GM21515 (cell line): ENCODE results near the gene CXCL12.

Experiments
- ATAC-seq: cut with Tn5 transposase; IDR thresholded peaks from one replicate; pipeline ENCODE4 v1.9.1; 2021; ENCODE audit not compliant: unreplicated experiment

The CXCL12 gene

GRCh38 chr10:44385026-44385695 lies at the start of gene CXCL12:
Gene CXCL12, minus strand, starts transcription at chr10:44385097. Its CDS starts 92 bp downstream, at chr10:44385005.
- ATAC-seq = no peak

GRCh38 chr10:44427479-44427878 lies 42.6 kb upstream of the CXCL12 start:
- ATAC-seq = no peak

DNA sequence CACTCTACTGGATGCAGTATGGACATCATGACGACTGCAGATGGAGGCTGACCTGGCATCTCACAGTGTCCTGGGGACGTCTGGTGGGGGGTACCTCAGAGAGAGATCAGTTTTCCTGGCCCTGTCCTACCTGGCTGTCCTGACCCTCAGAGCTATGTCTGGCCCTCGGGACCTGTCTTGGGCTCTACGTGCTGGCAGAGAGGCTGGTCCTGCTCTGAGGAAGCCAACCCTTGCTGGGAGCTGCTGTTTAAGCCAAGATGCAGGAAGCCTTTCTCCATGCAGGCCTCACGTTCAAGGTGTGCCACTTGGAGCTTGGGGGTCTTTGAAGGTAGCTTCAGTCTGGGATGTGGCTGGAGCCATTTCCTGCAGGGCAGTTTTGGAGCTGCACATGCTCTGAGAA lies 42.1 kb upstream of the CXCL12 start:
- no peak for ATAC-seq

DNA sequence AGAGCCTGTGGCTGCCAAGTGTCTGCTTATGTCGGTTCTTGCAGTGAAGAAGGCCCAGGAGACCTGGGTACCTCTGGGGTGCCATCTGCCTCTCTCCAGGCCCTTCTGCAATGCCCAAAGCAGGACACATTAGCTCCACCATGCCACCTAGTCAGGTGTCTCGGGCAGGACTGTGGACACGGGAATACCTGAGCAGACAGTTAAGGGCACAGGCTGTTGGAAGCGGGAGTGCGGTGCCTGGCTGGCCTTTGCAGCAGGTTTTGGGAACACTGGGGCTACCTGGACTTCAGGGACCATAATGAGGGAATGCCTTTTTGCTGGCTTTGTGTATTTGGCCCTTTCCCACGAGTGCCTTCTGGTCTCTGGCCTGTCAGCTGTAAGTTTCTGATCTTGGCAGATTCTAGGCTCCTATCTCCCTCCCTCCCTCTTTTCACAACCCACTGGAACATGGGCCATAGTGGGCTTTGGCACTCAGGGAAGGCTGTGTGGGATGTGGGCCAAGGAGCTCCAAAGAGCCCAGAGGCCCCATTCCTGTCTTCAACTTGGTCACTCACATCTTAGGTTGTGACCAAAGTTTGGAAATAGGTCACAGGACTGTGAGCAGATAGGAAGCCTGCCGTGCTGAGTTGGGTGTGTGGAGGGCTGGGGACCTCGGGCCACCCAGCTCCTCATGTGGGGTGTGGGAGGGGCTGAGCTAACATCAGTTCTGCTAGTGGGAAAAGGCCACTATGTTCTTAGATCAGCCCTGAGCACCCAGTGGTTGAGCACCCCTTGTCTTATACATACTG lies 41.5 kb upstream of the CXCL12 start:
- no peak for ATAC-seq

- ATAC-seq = no peak
Measured at GRCh38 chr10:44425466-44425865, 40.6 kb upstream of the CXCL12 start.

DNA sequence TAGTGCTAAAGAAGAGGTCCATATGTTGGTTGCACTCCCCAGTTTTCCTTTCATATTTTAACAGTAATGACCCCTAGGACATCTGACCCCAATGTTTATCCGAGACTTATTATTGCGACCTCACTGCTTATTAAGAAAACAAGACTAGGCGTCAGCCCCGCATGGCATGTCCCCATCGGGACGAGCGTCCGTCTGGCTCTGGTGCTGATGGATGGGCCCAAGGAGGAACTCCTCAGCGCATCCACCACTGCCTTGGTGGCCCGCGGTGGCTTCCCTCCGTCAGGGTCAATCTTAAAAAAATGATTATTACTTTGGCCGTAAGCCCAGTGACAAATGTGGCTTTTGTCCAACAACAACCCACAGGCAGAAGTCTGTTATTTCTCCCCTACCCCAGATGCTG lies 40.1 kb upstream of the CXCL12 start:
- no peak for ATAC-seq

DNA sequence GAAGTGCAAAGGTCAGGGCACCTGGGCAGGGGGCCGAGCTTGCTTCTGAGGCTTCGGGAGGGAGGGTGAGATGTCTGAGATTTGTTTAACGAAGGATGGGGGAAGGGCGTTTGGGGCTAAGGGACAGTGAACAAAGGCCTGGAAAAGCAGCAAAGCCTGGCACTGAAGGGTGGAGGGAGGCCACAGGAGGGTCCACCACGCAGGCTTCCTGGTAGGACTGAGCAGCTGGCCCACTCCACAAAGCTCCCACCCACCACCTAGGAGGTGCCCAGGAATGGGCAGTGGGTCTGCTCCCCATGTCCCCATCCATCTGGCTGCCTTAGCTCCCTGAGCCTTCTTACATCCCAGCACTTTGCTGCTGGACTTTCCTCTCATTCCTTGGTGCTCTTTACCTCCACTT lies 39.4 kb upstream of the CXCL12 start:
- ATAC-seq = no peak

- ATAC-seq = no peak
Measured at GRCh38 chr10:44422570-44423101, 37.7 kb upstream of the CXCL12 start.

GRCh38 chr10:44422153-44422552 lies 37.3 kb upstream of the CXCL12 start:
- ATAC-seq = no peak

- no peak for ATAC-seq
Measured at GRCh38 chr10:44419790-44420549, 35.1 kb upstream of the CXCL12 start.

DNA sequence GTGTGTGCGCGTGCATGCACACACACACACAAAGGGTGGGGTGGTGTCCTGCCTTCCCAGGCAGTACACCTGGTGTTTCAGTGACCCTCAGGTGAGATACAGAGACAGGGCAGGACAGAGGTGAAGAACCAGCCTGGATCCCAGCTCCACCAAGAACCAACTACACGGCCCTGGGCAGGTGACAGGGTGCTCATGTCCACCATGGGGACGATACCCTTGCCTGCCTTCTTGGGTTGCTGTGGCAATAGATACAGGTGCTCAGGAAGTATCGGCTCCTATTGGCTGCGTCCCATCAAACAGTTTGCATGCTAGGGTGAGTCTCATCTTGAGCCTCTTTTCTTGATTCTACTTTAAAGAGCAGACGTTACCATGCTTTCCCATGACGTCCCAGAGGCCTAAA lies 33.7 kb upstream of the CXCL12 start:
- ATAC-seq = no peak

DNA sequence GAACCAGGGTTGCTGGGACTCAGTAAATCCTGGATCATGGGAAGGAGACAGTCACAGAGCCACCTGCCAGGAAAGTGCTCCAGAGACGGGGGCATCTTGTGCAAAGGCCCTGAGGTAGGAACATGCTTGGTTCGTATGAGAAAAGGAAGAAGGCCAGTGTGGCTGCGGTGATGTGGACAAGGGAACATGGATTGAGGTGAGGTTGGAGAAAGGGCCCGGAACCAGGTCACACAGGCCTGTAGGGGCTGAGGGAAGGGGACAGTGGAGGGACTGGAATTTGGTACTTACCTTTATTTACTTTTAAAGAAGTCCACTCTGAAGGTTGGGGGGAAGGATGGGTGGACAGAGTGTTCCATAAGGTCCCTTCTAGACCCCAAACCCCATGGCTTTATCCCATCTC lies 32.9 kb upstream of the CXCL12 start:
- ATAC-seq = no peak

DNA sequence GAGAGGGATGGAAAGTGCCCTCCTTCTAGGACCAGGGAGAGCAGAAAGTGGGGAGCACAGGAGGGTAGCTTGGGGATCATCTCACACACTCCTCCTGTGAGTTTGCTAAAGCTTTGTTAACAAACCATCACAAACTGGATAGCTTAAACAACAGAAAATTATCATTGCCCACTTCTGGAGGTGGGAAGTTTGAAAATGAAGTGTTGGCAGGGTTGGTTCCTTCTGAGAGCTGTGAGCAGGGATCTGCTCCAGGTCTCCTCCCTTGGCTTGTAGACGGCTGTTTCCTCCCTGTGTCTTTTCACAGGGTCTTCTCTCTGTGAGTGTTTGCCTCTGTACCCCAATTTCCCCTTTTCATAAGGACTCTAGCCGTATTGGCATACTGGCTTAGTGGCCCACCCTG lies 32.0 kb upstream of the CXCL12 start:
- ATAC-seq = no peak

- no peak for ATAC-seq
Measured at GRCh38 chr10:44416021-44416771, 31.3 kb upstream of the CXCL12 start.

GRCh38 chr10:44415121-44415520 lies 30.2 kb upstream of the CXCL12 start:
- no peak for ATAC-seq

- no peak for ATAC-seq
Measured at GRCh38 chr10:44413416-44413815, 28.5 kb upstream of the CXCL12 start.

- ATAC-seq = no peak
Measured at GRCh38 chr10:44411251-44411650, 26.4 kb upstream of the CXCL12 start.

- no peak for ATAC-seq
Measured at GRCh38 chr10:44404741-44405437, 20.0 kb upstream of the CXCL12 start.

GRCh38 chr10:44402465-44403195 lies 17.7 kb upstream of the CXCL12 start:
- no peak for ATAC-seq

GRCh38 chr10:44400541-44400940 lies 15.6 kb upstream of the CXCL12 start:
- no peak for ATAC-seq
